C4-2B (cell line): ENCODE measurements around the gene MYO7B.

ENCODE experiments used
- ZFX ChIP-seq: fragments of 450-650 bp; IDR thresholded peaks from 2 replicates; pipeline ENCODE4 v1.6.1; 2017
- TF ChIP-seq, protein P1 (sequence below): fragments of 450-650 bp; conservative IDR thresholded peaks from 2 replicates; pipeline ENCODE4 v1.5.1; 2017; ENCODE audit warnings: mild to moderate bottlenecking

DNA sequence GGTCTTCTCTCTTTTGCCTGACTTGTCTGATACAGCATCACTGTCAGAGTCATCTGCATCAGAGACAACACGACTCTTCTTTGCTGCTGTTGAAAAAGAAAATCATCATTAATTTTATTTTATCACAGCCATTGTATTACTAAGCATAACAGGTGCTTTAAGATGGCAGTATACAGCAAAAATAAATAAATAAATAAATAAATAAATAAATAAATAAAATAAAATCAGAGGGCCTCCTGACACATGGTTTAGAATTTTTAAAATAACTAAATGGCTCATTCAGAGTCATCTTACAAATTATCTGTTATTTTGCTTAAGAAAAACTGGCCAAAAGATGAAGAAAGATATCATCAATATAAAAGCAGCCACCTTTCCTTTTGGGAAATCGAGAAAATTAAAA lies 32.0 kb upstream of the MYO7B start:
- TF ChIP-seq, protein P1, sequence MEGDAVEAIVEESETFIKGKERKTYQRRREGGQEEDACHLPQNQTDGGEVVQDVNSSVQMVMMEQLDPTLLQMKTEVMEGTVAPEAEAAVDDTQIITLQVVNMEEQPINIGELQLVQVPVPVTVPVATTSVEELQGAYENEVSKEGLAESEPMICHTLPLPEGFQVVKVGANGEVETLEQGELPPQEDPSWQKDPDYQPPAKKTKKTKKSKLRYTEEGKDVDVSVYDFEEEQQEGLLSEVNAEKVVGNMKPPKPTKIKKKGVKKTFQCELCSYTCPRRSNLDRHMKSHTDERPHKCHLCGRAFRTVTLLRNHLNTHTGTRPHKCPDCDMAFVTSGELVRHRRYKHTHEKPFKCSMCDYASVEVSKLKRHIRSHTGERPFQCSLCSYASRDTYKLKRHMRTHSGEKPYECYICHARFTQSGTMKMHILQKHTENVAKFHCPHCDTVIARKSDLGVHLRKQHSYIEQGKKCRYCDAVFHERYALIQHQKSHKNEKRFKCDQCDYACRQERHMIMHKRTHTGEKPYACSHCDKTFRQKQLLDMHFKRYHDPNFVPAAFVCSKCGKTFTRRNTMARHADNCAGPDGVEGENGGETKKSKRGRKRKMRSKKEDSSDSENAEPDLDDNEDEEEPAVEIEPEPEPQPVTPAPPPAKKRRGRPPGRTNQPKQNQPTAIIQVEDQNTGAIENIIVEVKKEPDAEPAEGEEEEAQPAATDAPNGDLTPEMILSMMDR: no peak
- no peak for TF ChIP-seq ZFX
